ACC112 (cell line): Measurements from ENCODE around the gene SIGLEC9.

Experiments used
- H2AFZ ChIP-seq: fragments of 200-600 bp; sonication (generic); one replicate; pipeline ENCODE4 v1.6.0; 2017; ENCODE audit warnings: antibody characterized with exemption, low read length; ENCODE audit not compliant: unreplicated experiment
- H3K27ac ChIP-seq: fragments of 200-600 bp; sonication (generic); 2 replicates; pipeline ENCODE4 v1.5.1; 2014; ENCODE audit warnings: low read depth, mild to moderate bottlenecking, antibody characterized with exemption, low read length, moderate library complexity
- H3K27me3 ChIP-seq: fragments of 200-600 bp; sonication (generic); 2 replicates; pipeline ENCODE4 v1.6.1; 2014; ENCODE audit warnings: mild to moderate bottlenecking, antibody characterized with exemption, low read length, moderate library complexity, mixed read lengths; ENCODE audit not compliant: insufficient read depth
- H3K36me3 ChIP-seq: fragments of 200-600 bp; sonication (generic); 2 replicates; pipeline ENCODE4 v1.6.1; 2016; ENCODE audit warnings: mild to moderate bottlenecking, antibody characterized with exemption, low read length, moderate library complexity, mixed read lengths; ENCODE audit not compliant: insufficient read depth
- H3K4me1 ChIP-seq: fragments of 200-600 bp; sonication (generic); one replicate; pipeline ENCODE4 v1.6.1; 2016; ENCODE audit warnings: low read length, mixed read lengths; ENCODE audit not compliant: insufficient read depth, unreplicated experiment, control insufficient read depth
- H3K4me3 ChIP-seq: fragments of 200-600 bp; sonication (generic); 2 replicates; pipeline ENCODE4 v1.5.1; 2014; ENCODE audit warnings: mild to moderate bottlenecking, low read depth, low read length
- H3K79me2 ChIP-seq: fragments of 200-600 bp; sonication (generic); one replicate; pipeline ENCODE4 v1.6.0; 2016; ENCODE audit warnings: low read length; ENCODE audit not compliant: control insufficient read depth, unreplicated experiment, insufficient read depth

Gene SIGLEC9

GRCh38 chr19:51145916-51146493, 21.3 kb downstream of the SIGLEC9 start:
- Histone ChIP-seq H3K36me3 (no peaks in the 10 kb centered on the region), H3K27me3 (peaks cover 26% of the 10 kb centered on the region), H3K79me2 (no peaks in the 10 kb centered on the region), H3K4me1 (no peaks in the 10 kb centered on the region), H3K4me3 (no peak overlapping the region), H3K27ac (no peak overlapping the region), H2AFZ (no peak overlapping the region)

- Histone ChIP-seq H3K27ac (no peak overlapping the region), H3K27me3 (peaks cover 22% of the 10 kb centered on the region), H3K79me2 (no peaks in the 10 kb centered on the region), H3K4me1 (no peaks in the 10 kb centered on the region), H3K36me3 (no peaks in the 10 kb centered on the region), H3K4me3 (no peak overlapping the region), H2AFZ (no peak overlapping the region)
These were observed 22.0 kb downstream of the SIGLEC9 start for GRCh38 chr19:51146751-51147150.

- Histone ChIP-seq H3K4me1 (no peaks in the 10 kb centered on the region), H3K36me3 (no peaks in the 10 kb centered on the region), H3K27ac (no peak overlapping the region), H3K79me2 (no peaks in the 10 kb centered on the region), H3K4me3 (no peak overlapping the region), H2AFZ (no peak overlapping the region), H3K27me3 (peaks cover 31% of the 10 kb centered on the region)
These were observed 23.0 kb downstream of the SIGLEC9 start for GRCh38 chr19:51147663-51148062.

GRCh38 chr19:51148580-51148979, 23.9 kb downstream of the SIGLEC9 start:
- H3K4me1 ChIP-seq = no peaks in the 10 kb centered on the region
- no peaks in the 10 kb centered on the region for H3K79me2 ChIP-seq
- no peak overlapping the region for H2AFZ ChIP-seq
- no peaks in the 10 kb centered on the region for H3K36me3 ChIP-seq
- H3K27me3 ChIP-seq = peaks cover 39% of the 10 kb centered on the region
- no peak overlapping the region for H3K27ac ChIP-seq
- no peak overlapping the region for H3K4me3 ChIP-seq

GRCh38 chr19:51150627-51151026, 25.9 kb downstream of the SIGLEC9 start:
- Histone ChIP-seq H3K4me1 (no peaks in the 10 kb centered on the region), H3K36me3 (no peaks in the 10 kb centered on the region), H2AFZ (no peak overlapping the region), H3K27ac (no peak overlapping the region), H3K4me3 (no peak overlapping the region), H3K79me2 (no peaks in the 10 kb centered on the region), H3K27me3 (peaks cover 51% of the 10 kb centered on the region)

- no peaks in the 10 kb centered on the region for H3K79me2 ChIP-seq
These were observed 32.0 kb downstream of the SIGLEC9 start for GRCh38 chr19:51156710-51157109.

GRCh38 chr19:51157265-51157664, 32.6 kb downstream of the SIGLEC9 start:
- Histone ChIP-seq H3K4me3 (no peak overlapping the region), H3K36me3 (no peaks in the 10 kb centered on the region), H3K27me3 (peaks cover 38% of the 10 kb centered on the region), H3K27ac (no peak overlapping the region), H3K4me1 (no peaks in the 10 kb centered on the region), H2AFZ (no peak overlapping the region), H3K79me2 (no peaks in the 10 kb centered on the region)

More at GRCh38 chr19:51156710-51157109, 32.0 kb downstream of the SIGLEC9 start:
- H3K36me3 ChIP-seq = no peaks in the 10 kb centered on the region
- H2AFZ ChIP-seq = no peak overlapping the region
- peaks cover 44% of the 10 kb centered on the region for H3K27me3 ChIP-seq
- no peaks in the 10 kb centered on the region for H3K4me1 ChIP-seq
- H3K27ac ChIP-seq = no peak overlapping the region
- H3K4me3 ChIP-seq = no peak overlapping the region

GRCh38 chr19:51158474-51159129, 33.9 kb downstream of the SIGLEC9 start:
- H3K79me2 ChIP-seq = no peaks in the 10 kb centered on the region
- no peaks in the 10 kb centered on the region for H3K4me1 ChIP-seq
- no peak overlapping the region for H3K4me3 ChIP-seq
- no peak overlapping the region for H2AFZ ChIP-seq
- H3K27ac ChIP-seq = no peak overlapping the region
- no peaks in the 10 kb centered on the region for H3K36me3 ChIP-seq
- peaks cover 26% of the 10 kb centered on the region for H3K27me3 ChIP-seq

GRCh38 chr19:51159656-51160055, 35.0 kb downstream of the SIGLEC9 start:
- H3K27me3 ChIP-seq = peaks cover 16% of the 10 kb centered on the region
- H3K27ac ChIP-seq = no peak overlapping the region
- H2AFZ ChIP-seq = no peak overlapping the region
- no peaks in the 10 kb centered on the region for H3K79me2 ChIP-seq
- no peaks in the 10 kb centered on the region for H3K36me3 ChIP-seq
- no peaks in the 10 kb centered on the region for H3K4me1 ChIP-seq
- H3K4me3 ChIP-seq = no peak overlapping the region

GRCh38 chr19:51161266-51161665, 36.6 kb downstream of the SIGLEC9 start:
- Histone ChIP-seq H3K27ac (no peak overlapping the region), H3K36me3 (no peaks in the 10 kb centered on the region), H3K79me2 (no peaks in the 10 kb centered on the region), H3K4me1 (no peaks in the 10 kb centered on the region), H2AFZ (no peak overlapping the region), H3K27me3 (peaks cover 9% of the 10 kb centered on the region; the same call in 1 of the 2 replicates), H3K4me3 (no peak overlapping the region)

- Histone ChIP-seq H3K27ac (no peak overlapping the region), H3K36me3 (no peaks in the 10 kb centered on the region), H3K27me3 (peaks cover 15% of the 10 kb centered on the region; the same call in 1 of the 2 replicates), H2AFZ (no peak overlapping the region), H3K79me2 (no peaks in the 10 kb centered on the region), H3K4me1 (no peaks in the 10 kb centered on the region), H3K4me3 (no peak overlapping the region)
These were observed 37.3 kb downstream of the SIGLEC9 start for GRCh38 chr19:51161867-51162496.
